GM12878 (cell line): ENCODE measurements around the gene FBXW8. TPM values are rescaled to one million over a fixed set of nuclear protein-coding genes. Genes with fewer than 3 reads are reported as not detected.

Experiments
- ATAC-seq: fragments of 200-7000 bp; cut with Tn5 transposase; 3 replicates; pipeline ENCODE4 v1.9.1; 2020; ENCODE audit warnings: mild to moderate bottlenecking, moderate library complexity
- BruUV-seq: library from RNA; stranded (reverse); fragments of 400-500 nt; replicated peaks from 2 replicates; lab custom pipeline; 2021; lab: Mats Ljungman, UMichigan
- CTCF ChIA-PET: fragments of 300-600 bp; sonication (Branson Sonifier 250); formaldehyde crosslinking; extraction: SDS; loops from one replicate; lab custom pipeline; 2021; ENCODE audit warnings: inconsistent platforms; lab: Yijun Ruan, JAX
- POLR2A ChIA-PET: fragments of 350-600 bp; formaldehyde crosslinking; extraction: SDS; loops from one replicate; lab custom pipeline; 2021; ENCODE audit warnings: inconsistent platforms; lab: Charles Lee
- RAD21 ChIA-PET: fragments of 300-600 bp; sonication (Branson Sonifier 250); formaldehyde crosslinking; loops from one replicate; lab custom pipeline; 2023; ENCODE audit warnings: antibody characterized with exemption; ENCODE audit not compliant: unreplicated experiment; lab: Charles Lee
- SMC1A ChIA-PET: fragments of 300-600 bp; sonication (Branson Sonifier 250); formaldehyde crosslinking; loops from one replicate; lab custom pipeline; 2023; ENCODE audit not compliant: unreplicated experiment, uncharacterized antibody; lab: Charles Lee
- DNase-seq: peaks from one replicate; pipeline ENCODE4 v3.0.0-alpha.2; 2011; ENCODE audit warnings: low read depth, low spot score
- FAIRE-seq: peaks from 3 replicates; lab custom pipeline; 2011; peaks lifted over from hg19 to GRCh38; lab: Jason Lieb, UNC
- H2AFZ ChIP-seq: 2 replicates; pipeline ENCODE4 v1.6.0; 2011; ENCODE audit warnings: low read depth, low read length, control low read depth; ENCODE audit not compliant: control insufficient read depth
- H3K27ac ChIP-seq: 2 replicates; pipeline ENCODE4 v1.5.1; 2011; ENCODE audit warnings: control low read depth; ENCODE audit not compliant: control insufficient read depth, insufficient read depth
- H3K27me3 ChIP-seq, 2 experiments: replicated peaks in 1 of 2; 2 replicates each; pipeline versions ENCODE4 v1.6.0 to v1.6.1; 2011; ENCODE audit warnings: low read length in 1 of 2; ENCODE audit not compliant: control insufficient read depth in 2 of 2, insufficient read depth in 2 of 2
- H3K36me3 ChIP-seq, 2 experiments: 2 replicates each; pipeline ENCODE4 v1.5.1; 2011; ENCODE audit warnings: low read length in 1 of 2; ENCODE audit not compliant: control insufficient read depth in 2 of 2, insufficient read depth in 2 of 2
- H3K4me1 ChIP-seq: 2 replicates; pipeline ENCODE4 v1.6.1; 2011; ENCODE audit warnings: mild to moderate bottlenecking, low read length, moderate library complexity, mixed read lengths; ENCODE audit not compliant: control insufficient read depth, insufficient read depth
- H3K4me2 ChIP-seq: 2 replicates; pipeline ENCODE4 v1.6.0; 2011; ENCODE audit warnings: control low read depth; ENCODE audit not compliant: control insufficient read depth, insufficient read depth
- H3K4me3 ChIP-seq: fragments of 200-600 bp; sonication (generic); 2 replicates; pipeline ENCODE4 v1.5.1; 2016
- H3K79me2 ChIP-seq: 2 replicates; pipeline ENCODE4 v1.6.0; 2011; ENCODE audit warnings: low read length; ENCODE audit not compliant: control insufficient read depth, insufficient read depth
- H3K9ac ChIP-seq: 2 replicates; pipeline ENCODE4 v1.8.0; 2011; ENCODE audit warnings: low read length, control low read depth, mixed read lengths; ENCODE audit not compliant: control insufficient read depth, insufficient read depth
- H3K9me3 ChIP-seq: replicated peaks from 3 replicates; pipeline ENCODE4 v1.5.1; 2011; ENCODE audit warnings: mild to moderate bottlenecking, low read length; ENCODE audit not compliant: control insufficient read depth, insufficient read depth
- H4K20me1 ChIP-seq: 2 replicates; pipeline ENCODE4 v1.6.0; 2011; ENCODE audit not compliant: control insufficient read depth, insufficient read depth
- CBX5 ChIP-seq: sonication (generic); IDR thresholded peaks from 2 replicates; pipeline ENCODE4 v1.6.1; 2016; ENCODE audit warnings: low read depth, moderate library complexity, mild to moderate bottlenecking, inconsistent platforms
- KAT2A ChIP-seq: conservative IDR thresholded peaks from 2 replicates; pipeline ENCODE4 v1.6.1; 2011; ENCODE audit warnings: low read depth, low read length; ENCODE audit not compliant: control insufficient read depth
- KLF5 ChIP-seq: fragments of 450-650 bp; IDR thresholded peaks from 2 replicates; pipeline ENCODE4 v1.6.1; 2014; ENCODE audit warnings: mild to moderate bottlenecking; ENCODE audit not compliant: partially characterized antibody
- RCOR1 ChIP-seq: conservative IDR thresholded peaks from 2 replicates; pipeline ENCODE4 v1.6.1; 2012; ENCODE audit warnings: low read depth, low read length, improper control_type of control experiment
- RUNX3 ChIP-seq: IDR thresholded peaks from 2 replicates; pipeline ENCODE4 v1.6.1; 2012; ENCODE audit warnings: low read length, inconsistent platforms
- WGBS: methylation state at CpG from one replicate; pipeline ENCODE4 v1.1.6; 2016; ENCODE audit warnings: low lambda C conversion rate; ENCODE audit not compliant: insufficient replicate concordance, insufficient coverage; ENCODE audit errors: missing lambda C conversion rate; 5-methylcytosine and 5-hydroxymethylcytosine counted together
- in situ Hi-C: fragments of 300-500 bp; cut with MboI; formaldehyde crosslinking; loops from 9 replicates; pipeline ENCODE4 v1.14.3; 2018; ENCODE audit warnings: mixed read lengths
- intact Hi-C: fragments of 100-400 bp; cut with micrococcal nuclease; formaldehyde crosslinking; loops from one replicate; pipeline ENCODE4 v1.14.2; 2022; ENCODE audit not compliant: unreplicated experiment
- polyA plus RNA-seq, 11 experiments: library from polyadenylated mRNA; depleted of rRNA in 4 of 11; unstranded in 6 of 11; stranded (reverse) in 5 of 11; fragments of >200 nt; fragmentation: Nextera tagmentation in 4 of 11; fragmentation: Illumina TruSeq in 1 of 11; extraction: Ambion mirVana in 4 of 11; extraction: Trizol in 1 of 11; gene quantifications; 1 replicate in 1 of 11; 2 replicates in 10 of 11; pipeline versions ENCODE4 v1.2.1 to v1.2.3, GENCODE V29; 2011 to 2016; ENCODE audit warnings: inconsistent platforms in 2 of 11, missing spikeins in 2 of 11, low read depth in 1 of 11
- total RNA-seq, 4 experiments: library from RNA; depleted of rRNA in 3 of 4; stranded (reverse); fragments of >200 nt in 3 of 4; fragmentation: Illumina TruSeq in 1 of 4; extraction: Trizol in 1 of 4; gene quantifications; 2 replicates each; pipeline versions ENCODE4 v1.2.1 to v1.2.3, GENCODE V29; 2013 to 2021
- TF ChIP-seq, protein P1 (sequence below): fragments of 450-650 bp; IDR thresholded peaks from 2 replicates; pipeline ENCODE4 v1.6.1; 2017; ENCODE audit warnings: mild to moderate bottlenecking, moderate library complexity
- TF ChIP-seq, protein P2 (sequence below): IDR thresholded peaks from 2 replicates; pipeline ENCODE4 v1.6.1; 2011; ENCODE audit warnings: mild to moderate bottlenecking, low read depth, low read length, moderate library complexity; ENCODE audit not compliant: insufficient replicate concordance

The FBXW8 gene
- total and polyA plus RNA-seq, 10 of the 15 experiments (the other 5 are each of a cell fraction or from before 2014, with no cell fraction given): 0.49 to 7.5 (median 4.4) TPM

DNA sequence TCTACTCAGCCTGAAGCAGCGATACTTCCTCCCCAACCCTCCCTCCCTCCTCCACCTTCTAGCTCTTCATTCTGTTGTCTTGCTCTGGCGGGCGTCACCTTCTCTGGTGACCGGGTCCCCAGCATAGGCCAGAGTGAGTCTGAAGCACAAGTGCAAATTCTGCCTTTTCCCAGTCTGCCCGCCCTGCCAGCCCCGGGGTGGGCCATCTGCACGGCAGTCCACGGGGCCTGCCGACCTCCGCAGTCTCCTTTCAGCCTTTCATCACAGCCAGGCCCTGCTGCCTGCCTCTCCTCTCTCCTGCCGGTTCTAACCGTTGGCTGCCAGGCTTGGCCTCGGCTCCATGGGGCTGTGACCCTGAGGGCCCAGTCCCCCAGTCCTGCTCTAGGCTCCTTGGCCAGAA, 129.7 kb downstream of the FBXW8 start (continued):
- TF ChIP-seq, protein P1, sequence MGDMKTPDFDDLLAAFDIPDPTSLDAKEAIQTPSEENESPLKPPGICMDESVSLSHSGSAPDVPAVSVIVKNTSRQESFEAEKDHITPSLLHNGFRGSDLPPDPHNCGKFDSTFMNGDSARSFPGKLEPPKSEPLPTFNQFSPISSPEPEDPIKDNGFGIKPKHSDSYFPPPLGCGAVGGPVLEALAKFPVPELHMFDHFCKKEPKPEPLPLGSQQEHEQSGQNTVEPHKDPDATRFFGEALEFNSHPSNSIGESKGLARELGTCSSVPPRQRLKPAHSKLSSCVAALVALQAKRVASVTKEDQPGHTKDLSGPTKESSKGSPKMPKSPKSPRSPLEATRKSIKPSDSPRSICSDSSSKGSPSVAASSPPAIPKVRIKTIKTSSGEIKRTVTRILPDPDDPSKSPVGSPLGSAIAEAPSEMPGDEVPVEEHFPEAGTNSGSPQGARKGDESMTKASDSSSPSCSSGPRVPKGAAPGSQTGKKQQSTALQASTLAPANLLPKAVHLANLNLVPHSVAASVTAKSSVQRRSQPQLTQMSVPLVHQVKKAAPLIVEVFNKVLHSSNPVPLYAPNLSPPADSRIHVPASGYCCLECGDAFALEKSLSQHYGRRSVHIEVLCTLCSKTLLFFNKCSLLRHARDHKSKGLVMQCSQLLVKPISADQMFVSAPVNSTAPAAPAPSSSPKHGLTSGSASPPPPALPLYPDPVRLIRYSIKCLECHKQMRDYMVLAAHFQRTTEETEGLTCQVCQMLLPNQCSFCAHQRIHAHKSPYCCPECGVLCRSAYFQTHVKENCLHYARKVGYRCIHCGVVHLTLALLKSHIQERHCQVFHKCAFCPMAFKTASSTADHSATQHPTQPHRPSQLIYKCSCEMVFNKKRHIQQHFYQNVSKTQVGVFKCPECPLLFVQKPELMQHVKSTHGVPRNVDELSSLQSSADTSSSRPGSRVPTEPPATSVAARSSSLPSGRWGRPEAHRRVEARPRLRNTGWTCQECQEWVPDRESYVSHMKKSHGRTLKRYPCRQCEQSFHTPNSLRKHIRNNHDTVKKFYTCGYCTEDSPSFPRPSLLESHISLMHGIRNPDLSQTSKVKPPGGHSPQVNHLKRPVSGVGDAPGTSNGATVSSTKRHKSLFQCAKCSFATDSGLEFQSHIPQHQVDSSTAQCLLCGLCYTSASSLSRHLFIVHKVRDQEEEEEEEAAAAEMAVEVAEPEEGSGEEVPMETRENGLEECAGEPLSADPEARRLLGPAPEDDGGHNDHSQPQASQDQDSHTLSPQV: no peak
- no peak for TF ChIP-seq RUNX3
- no peak for TF ChIP-seq RCOR1
- TF ChIP-seq KAT2A: no peak
- TF ChIP-seq, protein P2, sequence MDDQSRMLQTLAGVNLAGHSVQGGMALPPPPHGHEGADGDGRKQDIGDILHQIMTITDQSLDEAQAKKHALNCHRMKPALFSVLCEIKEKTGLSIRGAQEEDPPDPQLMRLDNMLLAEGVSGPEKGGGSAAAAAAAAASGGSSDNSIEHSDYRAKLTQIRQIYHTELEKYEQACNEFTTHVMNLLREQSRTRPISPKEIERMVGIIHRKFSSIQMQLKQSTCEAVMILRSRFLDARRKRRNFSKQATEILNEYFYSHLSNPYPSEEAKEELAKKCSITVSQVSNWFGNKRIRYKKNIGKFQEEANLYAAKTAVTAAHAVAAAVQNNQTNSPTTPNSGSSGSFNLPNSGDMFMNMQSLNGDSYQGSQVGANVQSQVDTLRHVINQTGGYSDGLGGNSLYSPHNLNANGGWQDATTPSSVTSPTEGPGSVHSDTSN: no peak

DNA sequence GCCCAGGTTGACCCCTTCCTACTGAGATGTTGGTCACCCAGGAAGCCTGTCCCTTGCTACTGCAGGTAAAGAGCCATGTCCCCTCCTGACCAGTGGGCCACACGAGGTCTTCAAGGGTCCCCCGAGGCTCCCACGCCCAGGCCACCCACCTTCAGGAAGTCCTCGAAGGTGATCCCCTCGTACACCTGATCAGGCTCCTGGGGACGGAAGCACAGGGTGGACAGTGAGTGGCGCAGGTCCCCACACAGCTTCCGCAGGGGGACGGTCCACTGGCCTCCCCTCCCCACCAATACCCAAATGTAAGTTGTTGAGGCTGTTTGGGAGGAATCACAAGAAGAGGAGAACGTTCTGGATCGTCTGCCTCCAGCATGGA, 131.0 kb downstream of the FBXW8 start:
- ATAC-seq (no peak), DNase-seq (no peak), FAIRE-seq (no peak)
- no peak overlapping the region for H2AFZ ChIP-seq
- intact Hi-C loops: no loop called here
- no peaks in the 10 kb centered on the region for H3K4me1 ChIP-seq
- 90% methylated on average over 11 of the region's 11 CpGs for WGBS
- no TSS peak for BruUV-seq
- ChIA-PET CTCF (no interaction called here), POLR2A (no interaction called here), RAD21 (no interaction called here), SMC1A (no interaction called here)
- no peaks in the 10 kb centered on the region for H3K79me2 ChIP-seq
- H3K4me3 ChIP-seq: no peak overlapping the region
- TF ChIP-seq CBX5: no peak
- TF ChIP-seq KLF5: no peak
- H3K4me2 ChIP-seq: no peak overlapping the region
- no peak overlapping the region for H3K27ac ChIP-seq
- H3K9ac ChIP-seq: no peak overlapping the region
- no peaks in the 10 kb centered on the region for H3K27me3 ChIP-seq
- H4K20me1 ChIP-seq: no peaks in the 10 kb centered on the region
- H3K9me3 ChIP-seq: no peaks in the 10 kb centered on the region
- in situ Hi-C loops: no loop called here
- H3K36me3 ChIP-seq: peaks cover 0 to 3% of the 10 kb centered on the region in 2 experiments; a peak in 2 of 4 replicates
